Activated naive CD4-positive, alpha-beta T cell treated with anti-CD3 and anti-CD28 coated beads for 36 hours (primary cell): ENCODE results near the gene PTPRN2. TPM values are rescaled to one million over a fixed set of nuclear protein-coding genes. Genes with fewer than 3 reads are reported as not detected.
A peak's percentile ranks its signal among the peaks of the same experiment; 100 is the strongest.

Experiments used
- CTCF ChIA-PET: fragments of 350-600 bp; sonication (Branson Sonifier 250); formaldehyde crosslinking; loops from one replicate; lab custom pipeline; 2021; ENCODE audit warnings: antibody characterized with exemption; lab: Charles Lee
- DNase-seq: peaks from one replicate; pipeline ENCODE4 v3.0.0-alpha.2; 2020
- H3K27ac Mint-ChIP-seq: one replicate; pipeline ENCODE4 v1.8.0; 2021; ENCODE audit warnings: mild to moderate bottlenecking, mixed read lengths
- H3K27me3 Mint-ChIP-seq: one replicate; pipeline ENCODE4 v1.8.0; 2021; ENCODE audit warnings: low read depth, mixed read lengths
- H3K36me3 Mint-ChIP-seq: one replicate; pipeline ENCODE4 v1.8.0; 2021; ENCODE audit warnings: low read depth, mixed read lengths
- H3K4me1 Mint-ChIP-seq: one replicate; pipeline ENCODE4 v1.8.0; 2021; ENCODE audit warnings: low read depth, mixed read lengths
- H3K4me3 Mint-ChIP-seq: one replicate; pipeline ENCODE4 v1.8.0; 2021; ENCODE audit warnings: mild to moderate bottlenecking, moderate library complexity, mixed read lengths
- H3K9me3 Mint-ChIP-seq: one replicate; pipeline ENCODE4 v1.8.0; 2021; ENCODE audit warnings: mixed read lengths
- intact Hi-C: fragments of 100-400 bp; cut with micrococcal nuclease; formaldehyde crosslinking; loops from one replicate; pipeline ENCODE4 v1.15.1; 2023
- total RNA-seq, 2 experiments: library from RNA; stranded (reverse); gene quantifications; one replicate each; pipeline ENCODE4 v1.2.3, GENCODE V29; 2021

The PTPRN2 gene
- total RNA-seq, 2 experiments from 2014 or later = 0.54 to 0.62 TPM

- H3K36me3 Mint-ChIP-seq = no peaks in the 10 kb centered on the region
- H3K9me3 Mint-ChIP-seq = no peaks in the 10 kb centered on the region
- H3K27ac Mint-ChIP-seq = no peak overlapping the region
- DNase-seq = no peak
- CTCF ChIA-PET = interaction anchor here (0.7 to 0.9 kb wide), 2 partner anchors 10 to 76 kb away, joined by 3 read pairs; no protein-coding TSS in a partner anchor
- intact Hi-C loops = no loop called here
- no peaks in the 10 kb centered on the region for H3K4me1 Mint-ChIP-seq
- H3K4me3 Mint-ChIP-seq = no peak overlapping the region
- no peaks in the 10 kb centered on the region for H3K27me3 Mint-ChIP-seq
These were observed 793.5 kb downstream of the PTPRN2 start for GRCh38 chr7:157793973-157794745.

- Mint-ChIP-seq H3K36me3 (no peaks in the 10 kb centered on the region), H3K4me1 (no peaks in the 10 kb centered on the region), H3K9me3 (no peaks in the 10 kb centered on the region), H3K27ac (peak overlapping the region; percentile 36), H3K27me3 (no peaks in the 10 kb centered on the region), H3K4me3 (no peak overlapping the region)
- CTCF ChIA-PET = interaction anchor here (1.2 kb wide), 1 partner anchor 11 kb away, joined by 3 read pairs; no protein-coding TSS in a partner anchor
- DNase-seq = no peak
- intact Hi-C loops = no loop called here
These were observed 794.6 kb downstream of the PTPRN2 start for GRCh38 chr7:157793087-157793353.

GRCh38 chr7:157792241-157793086 lies 795.2 kb downstream of the PTPRN2 start:
- no peak overlapping the region for H3K4me3 Mint-ChIP-seq
- no peak overlapping the region for H3K27ac Mint-ChIP-seq
- no peaks in the 10 kb centered on the region for H3K9me3 Mint-ChIP-seq
- H3K4me1 Mint-ChIP-seq = no peaks in the 10 kb centered on the region
- intact Hi-C loops = no loop called here
- CTCF ChIA-PET = interaction anchor here (1.2 kb wide), 1 partner anchor 11 kb away, joined by 3 read pairs; no protein-coding TSS in a partner anchor
- DNase-seq = no peak
- H3K27me3 Mint-ChIP-seq = no peaks in the 10 kb centered on the region
- no peaks in the 10 kb centered on the region for H3K36me3 Mint-ChIP-seq

- Mint-ChIP-seq H3K27me3 (no peaks in the 10 kb centered on the region), H3K27ac (no peak overlapping the region), H3K4me1 (no peaks in the 10 kb centered on the region), H3K9me3 (no peaks in the 10 kb centered on the region), H3K36me3 (no peaks in the 10 kb centered on the region), H3K4me3 (no peak overlapping the region)
- no peak for DNase-seq
- CTCF ChIA-PET = no interaction called here
- intact Hi-C loops = no loop called here
These were observed 796.0 kb downstream of the PTPRN2 start for GRCh38 chr7:157791666-157792065.

GRCh38 chr7:157791261-157791660 lies 796.4 kb downstream of the PTPRN2 start:
- H3K4me3 Mint-ChIP-seq = no peak overlapping the region
- CTCF ChIA-PET = no interaction called here
- DNase-seq = no peak
- no peaks in the 10 kb centered on the region for H3K9me3 Mint-ChIP-seq
- intact Hi-C loops = no loop called here
- no peaks in the 10 kb centered on the region for H3K4me1 Mint-ChIP-seq
- H3K27me3 Mint-ChIP-seq = no peaks in the 10 kb centered on the region
- H3K27ac Mint-ChIP-seq = no peak overlapping the region
- no peaks in the 10 kb centered on the region for H3K36me3 Mint-ChIP-seq

GRCh38 chr7:157789942-157790341 lies 797.7 kb downstream of the PTPRN2 start:
- no peaks in the 10 kb centered on the region for H3K4me1 Mint-ChIP-seq
- intact Hi-C loops = no loop called here
- no peaks in the 10 kb centered on the region for H3K27me3 Mint-ChIP-seq
- H3K36me3 Mint-ChIP-seq = no peaks in the 10 kb centered on the region
- no peak for DNase-seq
- H3K9me3 Mint-ChIP-seq = no peaks in the 10 kb centered on the region
- CTCF ChIA-PET = no interaction called here
- H3K27ac Mint-ChIP-seq = no peak overlapping the region
- H3K4me3 Mint-ChIP-seq = no peak overlapping the region

- Mint-ChIP-seq H3K4me3 (no peak overlapping the region), H3K4me1 (no peaks in the 10 kb centered on the region), H3K27ac (no peak overlapping the region), H3K9me3 (no peaks in the 10 kb centered on the region), H3K36me3 (no peaks in the 10 kb centered on the region), H3K27me3 (no peaks in the 10 kb centered on the region)
- no peak for DNase-seq
- intact Hi-C loops = no loop called here
- CTCF ChIA-PET = no interaction called here
These were observed 798.5 kb downstream of the PTPRN2 start for GRCh38 chr7:157789094-157789493.

GRCh38 chr7:157788573-157788972 lies 799.0 kb downstream of the PTPRN2 start:
- DNase-seq = no peak
- Mint-ChIP-seq H3K27me3 (no peaks in the 10 kb centered on the region), H3K4me3 (no peak overlapping the region), H3K27ac (no peak overlapping the region), H3K4me1 (no peaks in the 10 kb centered on the region), H3K9me3 (no peaks in the 10 kb centered on the region), H3K36me3 (no peaks in the 10 kb centered on the region)
- CTCF ChIA-PET = no interaction called here
- intact Hi-C loops = no loop called here

GRCh38 chr7:157787275-157787701 lies 800.3 kb downstream of the PTPRN2 start:
- no peaks in the 10 kb centered on the region for H3K4me1 Mint-ChIP-seq

GRCh38 chr7:157786375-157787274 lies 801.0 kb downstream of the PTPRN2 start:
- intact Hi-C loops = no loop called here
- CTCF ChIA-PET = no interaction called here
- no peaks in the 10 kb centered on the region for H3K9me3 Mint-ChIP-seq
- H3K4me1 Mint-ChIP-seq = no peaks in the 10 kb centered on the region
- DNase-seq = no peak
- no peaks in the 10 kb centered on the region for H3K36me3 Mint-ChIP-seq
- no peaks in the 10 kb centered on the region for H3K27me3 Mint-ChIP-seq
- H3K27ac Mint-ChIP-seq = no peak overlapping the region
- no peak overlapping the region for H3K4me3 Mint-ChIP-seq

More at GRCh38 chr7:157787275-157787701, 800.3 kb downstream of the PTPRN2 start:
- H3K9me3 Mint-ChIP-seq = no peaks in the 10 kb centered on the region
- H3K4me3 Mint-ChIP-seq = no peak overlapping the region
- CTCF ChIA-PET = no interaction called here
- H3K27me3 Mint-ChIP-seq = no peaks in the 10 kb centered on the region
- no peaks in the 10 kb centered on the region for H3K36me3 Mint-ChIP-seq
- DNase-seq = no peak
- intact Hi-C loops = no loop called here
- no peak overlapping the region for H3K27ac Mint-ChIP-seq

- Mint-ChIP-seq H3K27me3 (peaks cover 4% of the 10 kb centered on the region), H3K27ac (no peak overlapping the region), H3K4me3 (no peak overlapping the region), H3K36me3 (no peaks in the 10 kb centered on the region), H3K4me1 (no peaks in the 10 kb centered on the region), H3K9me3 (no peaks in the 10 kb centered on the region)
- CTCF ChIA-PET = no interaction called here
- intact Hi-C loops = no loop called here
- no peak for DNase-seq
These were observed 802.0 kb downstream of the PTPRN2 start for GRCh38 chr7:157785486-157786186.
